GM19238 (cell line): Measurements from ENCODE around the gene FAM217B.
"Not testable (repeated sequence)": the region's sequence is repeated elsewhere in the genome, so short reads cannot be mapped to it uniquely, and the experiment has no call there.

Source experiments
- DNase-seq: peaks from one replicate; pipeline ENCODE4 v3.0.0; 2011; ENCODE audit warnings: low spot score; ENCODE audit not compliant: insufficient read length

The FAM217B gene

GRCh38 chr20:59938221-59938620 lies 2.0 kb upstream of the FAM217B start:
- DNase-seq = no peak

- DNase-seq = no peak
These were observed 1.5 kb upstream of the FAM217B start for GRCh38 chr20:59938696-59939051.

- DNase-seq = no peak
These were observed 924 bp upstream of the FAM217B start for GRCh38 chr20:59939052-59939878.

GRCh38 chr20:59939879-59940128 lies 385 bp upstream of the FAM217B start:
- no peak for DNase-seq

- no peak for DNase-seq
These were observed 736 bp downstream of the FAM217B start for GRCh38 chr20:59940956-59941294.

- no peak for DNase-seq
These were observed 2.1 kb downstream of the FAM217B start for GRCh38 chr20:59942245-59942644.

GRCh38 chr20:59944726-59945125 lies 4.5 kb downstream of the FAM217B start:
- no peak for DNase-seq

GRCh38 chr20:59945175-59945574 lies 5.0 kb downstream of the FAM217B start:
- no peak for DNase-seq

- DNase-seq = no peak
These were observed 5.5 kb downstream of the FAM217B start for GRCh38 chr20:59945731-59946130.

GRCh38 chr20:59947376-59947775 lies 7.2 kb downstream of the FAM217B start:
- no peak for DNase-seq

- no peak for DNase-seq
These were observed 8.0 kb downstream of the FAM217B start for GRCh38 chr20:59948212-59948611.

GRCh38 chr20:59948828-59949720 lies 8.9 kb downstream of the FAM217B start:
- DNase-seq = no peak

GRCh38 chr20:59949911-59950310 lies 9.7 kb downstream of the FAM217B start:
- DNase-seq = no peak

GRCh38 chr20:59954718-59955117 lies 14.5 kb downstream of the FAM217B start:
- no peak for DNase-seq

GRCh38 chr20:59955131-59955796 lies 15.1 kb downstream of the FAM217B start:
- no peak for DNase-seq

GRCh38 chr20:59957568-59957967 lies 17.4 kb downstream of the FAM217B start:
- DNase-seq = not testable (repeated sequence)

GRCh38 chr20:59958123-59958522 lies 17.9 kb downstream of the FAM217B start, which contains the start of gene CDH26:
Gene CDH26 (plus strand): TSS chr20:59958423. CDS start chr20:59958727, 304 bp downstream.
- no peak for DNase-seq

GRCh38 chr20:59958626-59959025 lies 18.4 kb downstream of the FAM217B start:
- DNase-seq = no peak

GRCh38 chr20:59961423-59961822 lies 21.2 kb downstream of the FAM217B start:
- no peak for DNase-seq

GRCh38 chr20:59962155-59962554 lies 22.0 kb downstream of the FAM217B start:
- no peak for DNase-seq

GRCh38 chr20:59966428-59966827 lies 26.2 kb downstream of the FAM217B start:
- no peak for DNase-seq

GRCh38 chr20:59971428-59971827 lies 31.2 kb downstream of the FAM217B start:
- DNase-seq = no peak
